ENCODE data around the gene MCRIP2. TPM values are rescaled to one million over a fixed set of nuclear protein-coding genes. Genes with fewer than 3 reads are reported as not detected.

The MCRIP2 gene
- total and polyA plus RNA-seq, 9 of the 15 experiments (the other 6 are each of a cell fraction or from before 2014, with no cell fraction given), result 0.80 to 120 (median 35.2) TPM

- TF ChIP-seq E2F5 (CRISPR knock-in tag; IDR thresholded peaks at IDR 0.05), result no peak
- TF ChIP-seq ZZZ3 (IDR thresholded peaks at IDR 0.05), result no peak
- TF ChIP-seq ELK3 (CRISPR knock-in tag; IDR thresholded peaks at IDR 0.05), result no peak
- no peak for TF ChIP-seq ZNF41 (CRISPR knock-in tag; conservative IDR thresholded peaks at IDR 0.05)
- TF ChIP-seq ZNF695 (CRISPR knock-in tag; IDR thresholded peaks at IDR 0.05), result no peak
- TF ChIP-seq SNAPC5 (CRISPR knock-in tag; IDR thresholded peaks at IDR 0.05), result no peak
- no peak for TF ChIP-seq CC2D1A (IDR thresholded peaks at IDR 0.05)
- TF ChIP-seq NR3C1 (CRISPR knock-in tag; IDR thresholded peaks at IDR 0.05), result no peak
- no peak for TF ChIP-seq POLR3G (IDR thresholded peaks at IDR 0.05; ENCODE audit: extremely low read depth, insufficient read length, insufficient replicate concordance)
- no peak for TF ChIP-seq NR2C2 (CRISPR knock-in tag; IDR thresholded peaks at IDR 0.05)
- TF ChIP-seq NR2C2 (tag; IDR thresholded peaks at IDR 0.05), result no peak
- TF ChIP-seq ZNF655 (CRISPR knock-in tag; IDR thresholded peaks at IDR 0.05), result no peak
- no peak for TF ChIP-seq BMI1 (IDR thresholded peaks at IDR 0.05; ENCODE audit: low read length)
- TF ChIP-seq ZNF3 (CRISPR knock-in tag; IDR thresholded peaks at IDR 0.05), result no peak
- no peak for TF ChIP-seq DLX4 (CRISPR knock-in tag; IDR thresholded peaks at IDR 0.05)
- no peak for TF ChIP-seq NCOR1 (IDR thresholded peaks at IDR 0.05)
- TF ChIP-seq POLR3A (IDR thresholded peaks at IDR 0.05; ENCODE audit: borderline replicate concordance, extremely low read depth, insufficient read depth, insufficient read length), result no peak
- no peak for TF ChIP-seq KLF10 (CRISPR knock-in tag; IDR thresholded peaks at IDR 0.05)
- no peak for TF ChIP-seq NFE2 (IDR thresholded peaks at IDR 0.05; ENCODE audit: low read depth)
- no peak for TF ChIP-seq PREB (CRISPR knock-in tag; IDR thresholded peaks at IDR 0.05)
Measured at GRCh38 chr16:660459-661183, 19.0 kb downstream of the MCRIP2 start (continued).
